Measurements from ENCODE around the gene NUDT14.

- TF ChIP-seq MAZ (IDR thresholded peaks at IDR 0.05; ENCODE audit: borderline replicate concordance, low read depth, low read length) (no peak), MXI1 (IDR thresholded peaks at IDR 0.05; ENCODE audit: borderline replicate concordance, low read depth, low read length) (no peak), BHLHE40 (IDR thresholded peaks at IDR 0.05; ENCODE audit: low read depth, low read length) (no peak), POLR2A (IDR thresholded peaks at IDR 0.05; ENCODE audit: low read depth, low read length) (no peak), RFX5 (IDR thresholded peaks at IDR 0.05; ENCODE audit: low read depth, low read length) (no peak), NFE2L2 (IDR thresholded peaks at IDR 0.05; ENCODE audit: low read depth, low read length) (no peak)
- TF ChIP-seq, protein P1, sequence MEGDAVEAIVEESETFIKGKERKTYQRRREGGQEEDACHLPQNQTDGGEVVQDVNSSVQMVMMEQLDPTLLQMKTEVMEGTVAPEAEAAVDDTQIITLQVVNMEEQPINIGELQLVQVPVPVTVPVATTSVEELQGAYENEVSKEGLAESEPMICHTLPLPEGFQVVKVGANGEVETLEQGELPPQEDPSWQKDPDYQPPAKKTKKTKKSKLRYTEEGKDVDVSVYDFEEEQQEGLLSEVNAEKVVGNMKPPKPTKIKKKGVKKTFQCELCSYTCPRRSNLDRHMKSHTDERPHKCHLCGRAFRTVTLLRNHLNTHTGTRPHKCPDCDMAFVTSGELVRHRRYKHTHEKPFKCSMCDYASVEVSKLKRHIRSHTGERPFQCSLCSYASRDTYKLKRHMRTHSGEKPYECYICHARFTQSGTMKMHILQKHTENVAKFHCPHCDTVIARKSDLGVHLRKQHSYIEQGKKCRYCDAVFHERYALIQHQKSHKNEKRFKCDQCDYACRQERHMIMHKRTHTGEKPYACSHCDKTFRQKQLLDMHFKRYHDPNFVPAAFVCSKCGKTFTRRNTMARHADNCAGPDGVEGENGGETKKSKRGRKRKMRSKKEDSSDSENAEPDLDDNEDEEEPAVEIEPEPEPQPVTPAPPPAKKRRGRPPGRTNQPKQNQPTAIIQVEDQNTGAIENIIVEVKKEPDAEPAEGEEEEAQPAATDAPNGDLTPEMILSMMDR (conservative IDR thresholded peaks at IDR 0.05; ENCODE audit: low read depth, low read length): no peak
- TF ChIP-seq, protein P2, sequence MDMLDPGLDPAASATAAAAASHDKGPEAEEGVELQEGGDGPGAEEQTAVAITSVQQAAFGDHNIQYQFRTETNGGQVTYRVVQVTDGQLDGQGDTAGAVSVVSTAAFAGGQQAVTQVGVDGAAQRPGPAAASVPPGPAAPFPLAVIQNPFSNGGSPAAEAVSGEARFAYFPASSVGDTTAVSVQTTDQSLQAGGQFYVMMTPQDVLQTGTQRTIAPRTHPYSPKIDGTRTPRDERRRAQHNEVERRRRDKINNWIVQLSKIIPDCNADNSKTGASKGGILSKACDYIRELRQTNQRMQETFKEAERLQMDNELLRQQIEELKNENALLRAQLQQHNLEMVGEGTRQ (IDR thresholded peaks at IDR 0.05; ENCODE audit: low read depth, low read length): no peak
These were observed 40.6 kb upstream of the NUDT14 start for GRCh38 chr14:105221598-105222178.
